ENCODE data around the gene CCDC51.

Gene CCDC51

DNA sequence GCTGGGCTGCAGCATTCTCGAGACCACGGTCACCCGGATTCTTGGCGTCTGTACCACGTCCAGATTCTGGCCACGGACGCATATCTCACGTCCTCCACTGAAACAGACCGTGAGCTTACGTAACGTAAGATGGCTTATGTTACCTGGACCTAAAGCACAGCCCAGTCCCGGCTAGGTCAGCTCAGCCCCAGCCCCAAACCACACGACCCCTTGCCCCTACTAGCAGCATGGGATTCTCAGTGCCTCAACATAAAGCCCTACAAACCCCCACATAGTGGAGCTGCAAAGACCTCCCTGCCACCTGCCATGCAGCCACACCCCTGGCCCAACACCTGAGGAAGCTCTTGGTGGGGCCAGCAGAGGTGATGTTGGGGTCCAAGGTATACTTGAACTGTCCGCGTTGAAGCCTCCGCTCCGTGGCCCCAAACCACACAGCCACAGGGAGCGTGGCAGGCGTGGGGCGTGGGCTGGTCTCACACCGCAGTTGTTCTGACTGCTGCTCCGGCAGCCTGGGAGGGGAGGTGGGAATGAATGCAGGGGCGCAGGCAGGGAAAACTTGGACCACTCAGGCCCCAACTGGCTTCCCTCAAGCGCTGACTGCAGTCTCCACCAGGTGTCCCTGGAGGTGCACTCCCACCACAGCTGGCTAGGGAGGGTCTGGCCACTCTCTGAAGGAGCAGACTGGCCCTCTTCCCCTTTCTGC is 24.5 kb downstream of the CCDC51 start:
- Histone ChIP-seq H4K12ac (ENCODE audit: low read depth, low read length) (no peak overlapping the region), H2BK5ac (ENCODE audit: low read depth, low read length, poor library complexity) (no peak overlapping the region), H3K4me1 (ENCODE audit: control insufficient read depth in 1 of 2, insufficient read depth in 2 of 2, low read length in 2 of 2) (no peaks in the 10 kb centered on the region), H2AK5ac (ENCODE audit: low read length) (no peak overlapping the region), H3K23ac (ENCODE audit: low read length) (no peak overlapping the region), H3K27me3 (ENCODE audit: insufficient read depth, low read length) (no peaks in the 10 kb centered on the region), H3K9me3 (ENCODE audit: insufficient read depth, low read depth, low read length) (peaks cover 4% of the 10 kb centered on the region), H2AFZ (ENCODE audit: insufficient read depth, low read length, poor library complexity) (no peak overlapping the region), H3K4me2 (ENCODE audit: low read length) (no peak overlapping the region), H3K79me2 (ENCODE audit: control insufficient read depth, insufficient read depth, low read length, poor library complexity) (no peaks in the 10 kb centered on the region), H3K4me3 (ENCODE audit: low read depth, low read length) (no peak overlapping the region), H2BK12ac (ENCODE audit: low read length) (no peak overlapping the region), H3K27ac (ENCODE audit: low read depth, low read length) (no peak overlapping the region), H3K18ac (ENCODE audit: low read length) (no peak overlapping the region), H3K79me1 (ENCODE audit: low read length) (no peaks in the 10 kb centered on the region), H3K36me3 (ENCODE audit: control insufficient read depth in 1 of 2, insufficient read depth in 2 of 2, low read length in 2 of 2) (peaks cover 93 to 94% of the 10 kb centered on the region in 2 experiments), H3K9ac (ENCODE audit: low read length) (no peak overlapping the region), H3K4ac (ENCODE audit: low read depth, low read length) (no peak overlapping the region), H4K8ac (ENCODE audit: low read depth, low read length) (no peak overlapping the region), H3K14ac (ENCODE audit: low read length) (no peak overlapping the region), H4K91ac (ENCODE audit: low read depth, low read length) (no peak overlapping the region), H2BK120ac (ENCODE audit: insufficient read depth, low read length, poor library complexity) (no peak overlapping the region)
- WGBS (ENCODE audit: extremely low coverage, insufficient coverage, insufficient read length): no CpG with 5 or more reads among the region's 24 CpGs
- DNase-seq: no peak

DNA sequence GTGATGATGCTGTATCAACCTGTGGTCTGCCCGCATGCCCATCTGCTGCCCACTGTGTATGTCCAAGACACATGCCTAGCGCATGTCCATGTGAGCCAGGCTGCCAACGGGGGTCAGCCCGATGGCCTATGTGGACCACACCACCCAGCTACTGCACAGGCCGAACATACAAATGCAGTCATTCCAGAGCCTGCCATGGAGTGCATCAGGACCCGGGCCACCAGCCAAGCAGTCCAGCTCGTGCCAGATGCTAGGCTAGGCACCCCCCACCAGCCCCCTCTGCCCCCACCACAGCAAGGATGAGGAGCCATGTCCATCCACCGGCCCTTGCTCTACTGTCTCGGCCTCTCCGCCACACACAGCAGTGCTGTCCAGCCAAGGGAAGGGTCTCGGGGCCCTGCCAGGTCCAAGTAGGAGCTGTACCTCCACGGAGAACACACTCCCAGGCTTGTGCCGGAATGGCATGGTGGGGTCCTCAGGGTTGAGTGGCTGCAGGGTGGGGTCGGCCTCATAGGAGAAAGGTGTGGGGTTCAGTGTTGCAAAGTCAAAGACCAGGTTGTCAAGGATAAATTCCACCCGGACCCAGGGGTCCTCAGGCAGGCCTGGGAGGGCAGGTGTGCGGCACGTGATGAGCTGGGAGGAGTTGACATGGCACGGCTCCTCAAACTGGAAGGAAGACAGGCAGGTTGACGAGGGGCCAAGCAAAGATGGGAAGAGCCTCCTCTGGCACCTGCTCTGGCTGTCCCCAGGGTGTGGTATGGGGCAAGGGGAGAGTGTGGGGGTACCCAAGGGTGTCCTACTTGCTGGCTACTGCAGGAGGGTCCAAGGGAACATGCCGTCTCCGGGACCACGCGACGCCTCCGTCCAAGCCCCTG is 25.3 kb downstream of the CCDC51 start:
- Histone ChIP-seq H3K79me1 (ENCODE audit: low read length) (no peaks in the 10 kb centered on the region), H2AK5ac (ENCODE audit: low read length) (no peak overlapping the region), H3K9ac (ENCODE audit: low read length) (no peak overlapping the region), H3K4me2 (ENCODE audit: low read length) (no peak overlapping the region), H3K4me3 (ENCODE audit: low read depth, low read length) (no peak overlapping the region), H3K9me3 (ENCODE audit: insufficient read depth, low read depth, low read length) (peaks cover 4% of the 10 kb centered on the region), H3K4ac (ENCODE audit: low read depth, low read length) (no peak overlapping the region), H2BK5ac (ENCODE audit: low read depth, low read length, poor library complexity) (no peak overlapping the region), H3K27ac (ENCODE audit: low read depth, low read length) (no peak overlapping the region), H2BK120ac (ENCODE audit: insufficient read depth, low read length, poor library complexity) (no peak overlapping the region), H2AFZ (ENCODE audit: insufficient read depth, low read length, poor library complexity) (no peak overlapping the region), H4K12ac (ENCODE audit: low read depth, low read length) (no peak overlapping the region), H3K4me1 (ENCODE audit: control insufficient read depth in 1 of 2, insufficient read depth in 2 of 2, low read length in 2 of 2) (no peaks in the 10 kb centered on the region), H4K91ac (ENCODE audit: low read depth, low read length) (no peak overlapping the region), H3K27me3 (ENCODE audit: insufficient read depth, low read length) (no peaks in the 10 kb centered on the region), H3K23ac (ENCODE audit: low read length) (no peak overlapping the region), H3K14ac (ENCODE audit: low read length) (no peak overlapping the region), H3K36me3 (ENCODE audit: control insufficient read depth in 1 of 2, insufficient read depth in 2 of 2, low read length in 2 of 2) (peaks cover 94 to 95% of the 10 kb centered on the region in 2 experiments), H3K79me2 (ENCODE audit: control insufficient read depth, insufficient read depth, low read length, poor library complexity) (no peaks in the 10 kb centered on the region), H4K8ac (ENCODE audit: low read depth, low read length) (no peak overlapping the region), H3K18ac (ENCODE audit: low read length) (no peak overlapping the region), H2BK12ac (ENCODE audit: low read length) (no peak overlapping the region)
- WGBS (ENCODE audit: extremely low coverage, insufficient coverage, insufficient read length): no CpG with 5 or more reads among the region's 25 CpGs
- no peak for DNase-seq

DNA sequence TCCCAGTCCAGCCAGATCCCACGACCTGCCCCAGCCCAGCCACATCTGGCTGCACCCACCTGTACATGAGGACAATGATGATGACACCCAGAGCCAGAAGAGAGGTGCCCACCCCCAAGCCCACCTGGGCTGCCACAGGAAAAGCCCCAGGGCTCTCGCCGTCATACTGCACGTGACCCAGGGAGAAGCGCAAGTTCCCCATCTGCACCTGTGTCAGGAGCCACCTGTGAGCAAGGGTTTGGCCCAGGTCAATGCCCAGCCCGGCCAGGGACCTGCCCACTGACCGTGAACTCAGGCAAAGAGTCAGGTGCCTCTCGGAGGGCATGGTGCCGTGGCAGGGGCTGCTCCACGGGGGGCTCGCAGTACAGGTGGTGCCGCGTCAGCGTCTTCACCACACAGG is 26.3 kb downstream of the CCDC51 start:
- H2AFZ ChIP-seq (ENCODE audit: insufficient read depth, low read length, poor library complexity): no peak overlapping the region
- no peak overlapping the region for H3K4ac ChIP-seq (ENCODE audit: low read depth, low read length)
- no peaks in the 10 kb centered on the region for H3K27me3 ChIP-seq (ENCODE audit: insufficient read depth, low read length)
- H3K79me2 ChIP-seq (ENCODE audit: control insufficient read depth, insufficient read depth, low read length, poor library complexity): no peaks in the 10 kb centered on the region
- H3K14ac ChIP-seq (ENCODE audit: low read length): no peak overlapping the region
- no peak overlapping the region for H3K23ac ChIP-seq (ENCODE audit: low read length)
- no peak overlapping the region for H3K4me3 ChIP-seq (ENCODE audit: low read depth, low read length)
- no peak overlapping the region for H4K8ac ChIP-seq (ENCODE audit: low read depth, low read length)
- no peaks in the 10 kb centered on the region for H3K79me1 ChIP-seq (ENCODE audit: low read length)
- H2AK5ac ChIP-seq (ENCODE audit: low read length): no peak overlapping the region
- H3K18ac ChIP-seq (ENCODE audit: low read length): no peak overlapping the region
- DNase-seq: no peak
- WGBS (ENCODE audit: extremely low coverage, insufficient coverage, insufficient read length): no CpG with 5 or more reads among the region's 14 CpGs
- H3K4me2 ChIP-seq (ENCODE audit: low read length): no peak overlapping the region
- H4K12ac ChIP-seq (ENCODE audit: low read depth, low read length): no peak overlapping the region
- no peak overlapping the region for H3K9ac ChIP-seq (ENCODE audit: low read length)
- no peak overlapping the region for H4K91ac ChIP-seq (ENCODE audit: low read depth, low read length)
- H3K27ac ChIP-seq (ENCODE audit: low read depth, low read length): no peak overlapping the region
- no peak overlapping the region for H2BK12ac ChIP-seq (ENCODE audit: low read length)
- H2BK5ac ChIP-seq (ENCODE audit: low read depth, low read length, poor library complexity): no peak overlapping the region
- H3K4me1 ChIP-seq (ENCODE audit: control insufficient read depth in 1 of 2, insufficient read depth in 2 of 2, low read length in 2 of 2): no peaks in the 10 kb centered on the region
- H3K9me3 ChIP-seq (ENCODE audit: insufficient read depth, low read depth, low read length): peaks cover 2% of the 10 kb centered on the region
- peaks cover 94 to 95% of the 10 kb centered on the region in 2 experiments for H3K36me3 ChIP-seq (ENCODE audit: control insufficient read depth in 1 of 2, insufficient read depth in 2 of 2, low read length in 2 of 2)
- no peak overlapping the region for H2BK120ac ChIP-seq (ENCODE audit: insufficient read depth, low read length, poor library complexity)

DNA sequence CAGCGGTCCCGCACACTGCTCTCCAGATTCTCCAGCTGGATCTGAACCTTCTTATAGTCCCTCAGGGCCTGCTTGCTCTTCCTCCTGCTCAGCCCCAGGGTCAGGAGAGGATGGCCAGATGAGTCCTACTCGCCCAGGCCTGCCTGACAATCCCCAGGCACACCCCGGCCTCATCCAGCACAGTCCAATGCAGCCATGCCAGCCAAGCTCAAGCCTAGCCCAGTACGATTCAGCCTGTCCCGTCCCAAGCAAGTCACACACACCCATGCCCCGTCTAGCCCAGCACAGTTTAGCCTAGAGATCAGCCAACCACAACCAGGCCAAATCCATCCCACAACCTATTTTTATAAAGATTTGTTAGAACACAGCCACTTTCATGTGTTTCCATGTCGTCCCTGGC is 26.8 kb downstream of the CCDC51 start:
- H4K8ac ChIP-seq (ENCODE audit: low read depth, low read length): no peak overlapping the region
- peaks cover 2% of the 10 kb centered on the region for H3K9me3 ChIP-seq (ENCODE audit: insufficient read depth, low read depth, low read length)
- no peak overlapping the region for H4K12ac ChIP-seq (ENCODE audit: low read depth, low read length)
- no peaks in the 10 kb centered on the region for H3K79me2 ChIP-seq (ENCODE audit: control insufficient read depth, insufficient read depth, low read length, poor library complexity)
- WGBS (ENCODE audit: extremely low coverage, insufficient coverage, insufficient read length): no CpG with 5 or more reads among the region's 8 CpGs
- no peak overlapping the region for H3K4me3 ChIP-seq (ENCODE audit: low read depth, low read length)
- no peak overlapping the region for H2BK12ac ChIP-seq (ENCODE audit: low read length)
- no peak overlapping the region for H2BK120ac ChIP-seq (ENCODE audit: insufficient read depth, low read length, poor library complexity)
- H3K4me1 ChIP-seq (ENCODE audit: control insufficient read depth in 1 of 2, insufficient read depth in 2 of 2, low read length in 2 of 2): no peaks in the 10 kb centered on the region
- H3K4ac ChIP-seq (ENCODE audit: low read depth, low read length): no peak overlapping the region
- H3K14ac ChIP-seq (ENCODE audit: low read length): no peak overlapping the region
- no peak overlapping the region for H4K91ac ChIP-seq (ENCODE audit: low read depth, low read length)
- H2AFZ ChIP-seq (ENCODE audit: insufficient read depth, low read length, poor library complexity): no peak overlapping the region
- H3K4me2 ChIP-seq (ENCODE audit: low read length): no peak overlapping the region
- no peaks in the 10 kb centered on the region for H3K79me1 ChIP-seq (ENCODE audit: low read length)
- H3K23ac ChIP-seq (ENCODE audit: low read length): no peak overlapping the region
- no peak overlapping the region for H2BK5ac ChIP-seq (ENCODE audit: low read depth, low read length, poor library complexity)
- no peak for DNase-seq
- no peak overlapping the region for H2AK5ac ChIP-seq (ENCODE audit: low read length)
- peaks cover 94 to 95% of the 10 kb centered on the region in 2 experiments for H3K36me3 ChIP-seq (ENCODE audit: control insufficient read depth in 1 of 2, insufficient read depth in 2 of 2, low read length in 2 of 2)
- H3K27me3 ChIP-seq (ENCODE audit: insufficient read depth, low read length): no peaks in the 10 kb centered on the region
- H3K27ac ChIP-seq (ENCODE audit: low read depth, low read length): no peak overlapping the region
- no peak overlapping the region for H3K9ac ChIP-seq (ENCODE audit: low read length)
- H3K18ac ChIP-seq (ENCODE audit: low read length): no peak overlapping the region
